ENCODE measurements around the gene CRELD1. TPM values are rescaled to one million over a fixed set of nuclear protein-coding genes. Genes with fewer than 3 reads are reported as not detected.
A peak's percentile ranks its signal among the peaks of the same experiment; 100 is the strongest.

CRELD1 gene
- total and polyA plus RNA-seq, 2 of the 4 experiments (the other 2 are of a cell fraction) = 8.6 to 25.7 TPM

DNA sequence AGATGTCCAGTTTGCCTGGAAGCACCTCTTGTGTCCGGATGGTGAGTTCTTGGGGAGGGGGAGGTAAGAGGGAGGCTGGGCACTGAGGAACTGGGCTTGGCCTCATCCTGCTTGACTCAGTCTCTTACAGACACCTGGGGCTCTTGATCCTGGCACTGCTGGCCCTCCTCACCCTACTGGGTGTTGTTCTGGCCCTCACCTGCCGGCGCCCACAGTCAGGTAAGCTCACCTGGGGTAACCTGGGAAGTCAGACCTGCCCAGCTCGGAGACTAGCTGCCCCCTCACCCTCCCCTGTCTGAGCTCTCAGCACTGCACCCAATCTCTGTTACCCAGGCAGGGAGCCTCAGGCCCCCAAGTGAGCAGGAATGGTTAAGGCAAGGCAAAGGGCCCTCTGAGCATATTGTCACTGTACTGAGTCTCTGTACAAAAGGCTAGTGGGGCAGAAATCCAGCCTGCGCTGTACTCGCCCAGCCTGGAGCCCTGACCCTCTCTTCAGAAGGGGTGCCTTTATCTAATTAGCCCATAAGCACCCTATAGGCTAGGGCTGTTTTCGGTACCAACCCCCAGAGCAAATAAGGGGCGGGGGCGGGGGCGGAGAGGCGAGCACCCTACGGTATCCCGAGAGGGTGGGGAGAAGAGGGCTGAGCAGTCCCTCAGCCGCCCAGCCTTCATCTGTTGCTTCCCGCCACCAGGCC lies 18.9 kb upstream of the CRELD1 start:
- no peaks in the 10 kb centered on the region for H3K9me3 ChIP-seq (ENCODE audit: control insufficient read depth, insufficient read depth, low read length)
- H2BK20ac ChIP-seq (ENCODE audit: low read depth, low read length) = no peak overlapping the region
- intact Hi-C loops (cut with micrococcal nuclease) = loop anchor here (2.0 to 5.0 kb wide), 2 partner anchors 66 to 197 kb away; no protein-coding TSS in a partner anchor
- H2BK5ac ChIP-seq (ENCODE audit: low read depth, low read length, poor library complexity, severe bottlenecking) = no peak overlapping the region
- H2AFZ ChIP-seq (replicated peaks; ENCODE audit: low read length, poor library complexity) = peak overlapping the region; percentile 99
- no peak overlapping the region for H3K18ac ChIP-seq (ENCODE audit: low read depth, low read length)
- H3K9me1 ChIP-seq (ENCODE audit: insufficient read depth, low read length) = peaks cover 11% of the 10 kb centered on the region
- no peak overlapping the region; the same call in 1 of the 2 replicates for H3K27ac ChIP-seq (ENCODE audit: insufficient read depth, low read length)
- H3K27me3 ChIP-seq (ENCODE audit: control insufficient read depth, insufficient read depth, low read length) = no peaks in the 10 kb centered on the region
- peak overlapping the region; percentile 63; the same call in 1 of the 2 replicates for H3K23ac ChIP-seq (ENCODE audit: low read depth, low read length)
- dilution Hi-C loops (cut with HindIII; ENCODE audit: low sequenced_read_pairs, unreplicated experiment) = no loop called here
- H2AK9ac ChIP-seq (replicated peaks; ENCODE audit: low read depth, low read length, poor library complexity) = peak overlapping the region; percentile 79
- ATAC-seq (ENCODE audit: low read depth) = no peak
- BruUV-seq (replicated peaks) = no TSS peak
- in situ Hi-C loops (cut with MboI; ENCODE audit: low sequenced_read_pairs) = no loop called here
- no peak for DNase-seq
- H3K36me3 ChIP-seq (ENCODE audit: control insufficient read depth, insufficient read depth, low read length) = no peaks in the 10 kb centered on the region
- peaks cover 32% of the 10 kb centered on the region for H3K4me1 ChIP-seq (ENCODE audit: control insufficient read depth, insufficient read depth, low read length)
- peak overlapping the region; percentile 24 for H4K91ac ChIP-seq (ENCODE audit: insufficient read depth, low read depth, low read length)
- no peak overlapping the region for H2BK15ac ChIP-seq (ENCODE audit: low read depth, low read length)
- H4K5ac ChIP-seq (ENCODE audit: low read depth, low read length) = no peak overlapping the region
- peak overlapping the region; percentile 45 for H3K4ac ChIP-seq (ENCODE audit: low read depth, low read length)
- no peak overlapping the region for H3K4me3 ChIP-seq (ENCODE audit: insufficient read depth, low read depth, low read length)
- POLR2A ChIA-PET (ENCODE audit: unreplicated experiment) = interaction anchor here (0.6 kb wide), 1 partner anchor 24 kb away, joined by 4 read pairs; the partner anchor contains the start of gene JAGN1
- no peak overlapping the region for H3K4me2 ChIP-seq (ENCODE audit: low read depth, low read length)
- H3K14ac ChIP-seq (replicated peaks; ENCODE audit: low read depth, low read length) = no peak overlapping the region
- H4K20me1 ChIP-seq (ENCODE audit: insufficient read depth, low read length) = no peaks in the 10 kb centered on the region
- H2BK120ac ChIP-seq (ENCODE audit: low read depth, low read length) = no peak overlapping the region
- H4K8ac ChIP-seq (ENCODE audit: low read depth in 2 of 2, low read length in 2 of 2) = peak overlapping the region; percentile 73 to 98; a peak in 2 of 4 replicates
- no peak overlapping the region for H3K56ac ChIP-seq (ENCODE audit: extremely low read depth, insufficient read depth, low read length)
- CTCF ChIA-PET = interaction anchor here (0.6 kb wide), 1 partner anchor 12 kb away, joined by 3 read pairs; the partner anchor contains the start of gene IL17RE
- peaks cover 7 to 35% of the 10 kb centered on the region in 2 experiments; a peak in 3 of 4 replicates for H3K79me1 ChIP-seq (ENCODE audit: low read depth in 1 of 2, low read length in 2 of 2)
- peak overlapping the region; percentile 20 for H2AK5ac ChIP-seq (ENCODE audit: low read depth, low read length)
- 56% methylated on average over 3 of the region's 15 CpGs; no CpG with 5 or more reads in 1 of the 2 experiments for WGBS, 2 experiments (ENCODE audit: extremely low coverage in 2 of 2, insufficient read length in 1 of 2)
- no peak overlapping the region; the same call in 1 of the 2 replicates for H3K9ac ChIP-seq (ENCODE audit: low read depth, low read length)
- TF ChIP-seq, protein P1, sequence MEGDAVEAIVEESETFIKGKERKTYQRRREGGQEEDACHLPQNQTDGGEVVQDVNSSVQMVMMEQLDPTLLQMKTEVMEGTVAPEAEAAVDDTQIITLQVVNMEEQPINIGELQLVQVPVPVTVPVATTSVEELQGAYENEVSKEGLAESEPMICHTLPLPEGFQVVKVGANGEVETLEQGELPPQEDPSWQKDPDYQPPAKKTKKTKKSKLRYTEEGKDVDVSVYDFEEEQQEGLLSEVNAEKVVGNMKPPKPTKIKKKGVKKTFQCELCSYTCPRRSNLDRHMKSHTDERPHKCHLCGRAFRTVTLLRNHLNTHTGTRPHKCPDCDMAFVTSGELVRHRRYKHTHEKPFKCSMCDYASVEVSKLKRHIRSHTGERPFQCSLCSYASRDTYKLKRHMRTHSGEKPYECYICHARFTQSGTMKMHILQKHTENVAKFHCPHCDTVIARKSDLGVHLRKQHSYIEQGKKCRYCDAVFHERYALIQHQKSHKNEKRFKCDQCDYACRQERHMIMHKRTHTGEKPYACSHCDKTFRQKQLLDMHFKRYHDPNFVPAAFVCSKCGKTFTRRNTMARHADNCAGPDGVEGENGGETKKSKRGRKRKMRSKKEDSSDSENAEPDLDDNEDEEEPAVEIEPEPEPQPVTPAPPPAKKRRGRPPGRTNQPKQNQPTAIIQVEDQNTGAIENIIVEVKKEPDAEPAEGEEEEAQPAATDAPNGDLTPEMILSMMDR (conservative IDR thresholded peaks at IDR 0.05; ENCODE audit: low read depth, low read length) = no peak
- TF ChIP-seq, protein P2, sequence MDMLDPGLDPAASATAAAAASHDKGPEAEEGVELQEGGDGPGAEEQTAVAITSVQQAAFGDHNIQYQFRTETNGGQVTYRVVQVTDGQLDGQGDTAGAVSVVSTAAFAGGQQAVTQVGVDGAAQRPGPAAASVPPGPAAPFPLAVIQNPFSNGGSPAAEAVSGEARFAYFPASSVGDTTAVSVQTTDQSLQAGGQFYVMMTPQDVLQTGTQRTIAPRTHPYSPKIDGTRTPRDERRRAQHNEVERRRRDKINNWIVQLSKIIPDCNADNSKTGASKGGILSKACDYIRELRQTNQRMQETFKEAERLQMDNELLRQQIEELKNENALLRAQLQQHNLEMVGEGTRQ (IDR thresholded peaks at IDR 0.05; ENCODE audit: low read depth, low read length) = no peak
- TF ChIP-seq RAD21 (IDR thresholded peaks at IDR 0.05; ENCODE audit: low read length) = no peak
- no peak for TF ChIP-seq POLR2A (IDR thresholded peaks at IDR 0.05; ENCODE audit: low read depth, low read length)
- TF ChIP-seq MAFK (IDR thresholded peaks at IDR 0.05; ENCODE audit: low read depth, low read length) = no peak
- no peak for TF ChIP-seq RCOR1 (IDR thresholded peaks at IDR 0.05; ENCODE audit: insufficient replicate concordance, low read length)
- TF ChIP-seq CEBPB (IDR thresholded peaks at IDR 0.05; ENCODE audit: low read depth, low read length) = no peak
- TF ChIP-seq MAZ (IDR thresholded peaks at IDR 0.05; ENCODE audit: borderline replicate concordance, low read depth, low read length) = no peak
- no peak for TF ChIP-seq BHLHE40 (IDR thresholded peaks at IDR 0.05; ENCODE audit: low read depth, low read length)
- TF ChIP-seq MXI1 (IDR thresholded peaks at IDR 0.05; ENCODE audit: borderline replicate concordance, low read depth, low read length) = no peak
- TF ChIP-seq RFX5 (IDR thresholded peaks at IDR 0.05; ENCODE audit: low read depth, low read length) = no peak
- no peak for TF ChIP-seq FOS (IDR thresholded peaks at IDR 0.05; ENCODE audit: low read depth, low read length)
- no peak for TF ChIP-seq CHD1 (IDR thresholded peaks at IDR 0.05; ENCODE audit: low read depth, low read length)
- no peak for TF ChIP-seq SMC3 (IDR thresholded peaks at IDR 0.05; ENCODE audit: low read depth, low read length)
- no peak for TF ChIP-seq NFE2L2 (IDR thresholded peaks at IDR 0.05; ENCODE audit: low read depth, low read length)

Data from IMR-90 (cell line).